ENCODE data around the gene EPHA6. TPM values are rescaled to one million over a fixed set of nuclear protein-coding genes. Genes with fewer than 3 reads are reported as not detected.
A peak's percentile ranks its signal among the peaks of the same experiment; 100 is the strongest.

EPHA6 gene
- total RNA-seq, result not detected

GRCh38 chr3:96813820-96814650 is at the start of gene EPHA6:
TSS of gene EPHA6 (plus strand) at chr3:96814594.
- Mint-ChIP-seq H3K4me1 (ENCODE audit: low read depth) (peaks cover 7% of the 10 kb centered on the region), H3K36me3 (ENCODE audit: insufficient read depth in 2 of 2) (no peaks in the 10 kb centered on the region)

GRCh38 chr3:96776818-96777217 is 37.6 kb upstream of the EPHA6 start:
- Mint-ChIP-seq H3K36me3 (ENCODE audit: insufficient read depth in 2 of 2) (peaks cover 0 to 2% of the 10 kb centered on the region in 2 donors), H3K27me3 (ENCODE audit: low read depth) (no peaks in the 10 kb centered on the region), H3K4me1 (ENCODE audit: low read depth) (no peaks in the 10 kb centered on the region), H3K9me3 (peaks cover 5 to 17% of the 10 kb centered on the region in 2 donors), H3K4me3 (no peak overlapping the region), H3K27ac (no peak overlapping the region)
- ATAC-seq (replicated peaks in 1 of 2), result no peak
- no peak for DNase-seq

More at GRCh38 chr3:96813820-96814650, at the start of gene EPHA6:
- H3K27ac Mint-ChIP-seq, result no peak within 1 kb of the TSS
- peak; percentile 6 to 7 for DNase-seq
- peak within 1 kb of the TSS; percentile 78 to 80 for H3K4me3 Mint-ChIP-seq
- no peaks in the 10 kb centered on the region for H3K9me3 Mint-ChIP-seq
- peak; percentile 25 to 34 for ATAC-seq (replicated peaks in 1 of 2)
- peaks cover 25% of the 10 kb centered on the region for H3K27me3 Mint-ChIP-seq (ENCODE audit: low read depth)

- Mint-ChIP-seq H3K4me1 (ENCODE audit: low read depth) (no peaks in the 10 kb centered on the region), H3K36me3 (ENCODE audit: insufficient read depth in 2 of 2) (peaks cover 0 to 2% of the 10 kb centered on the region in 2 donors), H3K27ac (no peak overlapping the region), H3K9me3 (peaks cover 5 to 11% of the 10 kb centered on the region in 2 donors), H3K4me3 (no peak overlapping the region), H3K27me3 (ENCODE audit: low read depth) (no peaks in the 10 kb centered on the region)
- DNase-seq (no peak), ATAC-seq (replicated peaks in 1 of 2) (no peak)
Observed at GRCh38 chr3:96779810-96780209, 34.6 kb upstream of the EPHA6 start.

- H3K27ac Mint-ChIP-seq, result no peak overlapping the region
- H3K36me3 Mint-ChIP-seq (ENCODE audit: insufficient read depth in 2 of 2), result peaks cover 0 to 2% of the 10 kb centered on the region in 2 donors
- H3K4me3 Mint-ChIP-seq, result no peak overlapping the region
- H3K27me3 Mint-ChIP-seq (ENCODE audit: low read depth), result no peaks in the 10 kb centered on the region
- no peak for DNase-seq
- no peaks in the 10 kb centered on the region for H3K4me1 Mint-ChIP-seq (ENCODE audit: low read depth)
- H3K9me3 Mint-ChIP-seq, result peaks cover 7 to 8% of the 10 kb centered on the region in 2 donors
- no peak for ATAC-seq (replicated peaks in 1 of 2)
Observed at GRCh38 chr3:96796101-96796500, 18.3 kb upstream of the EPHA6 start.

GRCh38 chr3:96803870-96804269 is 10.5 kb upstream of the EPHA6 start:
- DNase-seq (no peak), ATAC-seq (replicated peaks in 1 of 2) (no peak)
- H3K27ac Mint-ChIP-seq, result no peak overlapping the region
- no peak overlapping the region for H3K4me3 Mint-ChIP-seq
- peaks cover 0 to 4% of the 10 kb centered on the region in 2 donors for H3K9me3 Mint-ChIP-seq
- H3K36me3 Mint-ChIP-seq (ENCODE audit: insufficient read depth in 2 of 2), result no peaks in the 10 kb centered on the region
- no peaks in the 10 kb centered on the region for H3K27me3 Mint-ChIP-seq (ENCODE audit: low read depth)
- H3K4me1 Mint-ChIP-seq (ENCODE audit: low read depth), result no peaks in the 10 kb centered on the region

GRCh38 chr3:96806341-96806740 is 8.1 kb upstream of the EPHA6 start:
- ATAC-seq (replicated peaks in 1 of 2), result no peak
- Mint-ChIP-seq H3K27me3 (ENCODE audit: low read depth) (no peaks in the 10 kb centered on the region), H3K9me3 (no peaks in the 10 kb centered on the region), H3K4me3 (no peak overlapping the region), H3K4me1 (ENCODE audit: low read depth) (no peaks in the 10 kb centered on the region), H3K36me3 (ENCODE audit: insufficient read depth in 2 of 2) (no peaks in the 10 kb centered on the region), H3K27ac (no peak overlapping the region)
- no peak for DNase-seq

GRCh38 chr3:96813134-96813819 is 1.1 kb upstream of the EPHA6 start:
- Mint-ChIP-seq H3K36me3 (ENCODE audit: insufficient read depth in 2 of 2) (no peaks in the 10 kb centered on the region), H3K27me3 (ENCODE audit: low read depth) (peaks cover 25% of the 10 kb centered on the region), H3K9me3 (no peaks in the 10 kb centered on the region), H3K4me3 (peak overlapping the region; percentile 78 to 81), H3K4me1 (ENCODE audit: low read depth) (peaks cover 7% of the 10 kb centered on the region), H3K27ac (no peak overlapping the region)
- peak; percentile 94 to 95 for ATAC-seq (replicated peaks in 1 of 2)
- DNase-seq, result peak; percentile 67 to 73

- Mint-ChIP-seq H3K9me3 (no peaks in the 10 kb centered on the region), H3K27me3 (ENCODE audit: low read depth) (peaks cover 25% of the 10 kb centered on the region), H3K36me3 (ENCODE audit: insufficient read depth in 2 of 2) (no peaks in the 10 kb centered on the region)
Observed at GRCh38 chr3:96814651-96815567, 515 bp downstream of the EPHA6 start.

GRCh38 chr3:96831175-96831574 is 16.8 kb downstream of the EPHA6 start:
- H3K4me3 Mint-ChIP-seq, result no peak overlapping the region
- H3K36me3 Mint-ChIP-seq (ENCODE audit: insufficient read depth in 2 of 2), result no peaks in the 10 kb centered on the region
- DNase-seq, result no peak
- H3K27ac Mint-ChIP-seq, result no peak overlapping the region
- peaks cover 0 to 2% of the 10 kb centered on the region in 2 donors for H3K9me3 Mint-ChIP-seq
- no peaks in the 10 kb centered on the region for H3K27me3 Mint-ChIP-seq (ENCODE audit: low read depth)
- H3K4me1 Mint-ChIP-seq (ENCODE audit: low read depth), result no peaks in the 10 kb centered on the region
- ATAC-seq (replicated peaks in 1 of 2), result no peak

More at GRCh38 chr3:96814651-96815567, 515 bp downstream of the EPHA6 start:
- Mint-ChIP-seq H3K27ac (no peak overlapping the region), H3K4me3 (peak overlapping the region; percentile 17 to 67), H3K4me1 (ENCODE audit: low read depth) (peaks cover 7% of the 10 kb centered on the region)
- no peak for ATAC-seq (replicated peaks in 1 of 2)
- no peak for DNase-seq

- ATAC-seq (replicated peaks in 1 of 2), result no peak
- Mint-ChIP-seq H3K4me3 (no peak overlapping the region), H3K27ac (no peak overlapping the region), H3K27me3 (ENCODE audit: low read depth) (no peaks in the 10 kb centered on the region), H3K4me1 (ENCODE audit: low read depth) (no peaks in the 10 kb centered on the region), H3K36me3 (ENCODE audit: insufficient read depth in 2 of 2) (no peaks in the 10 kb centered on the region), H3K9me3 (peaks cover 2% of the 10 kb centered on the region in 2 donors)
- DNase-seq, result no peak
Observed at GRCh38 chr3:96833301-96833700, 18.9 kb downstream of the EPHA6 start.

GRCh38 chr3:96836153-96836915 is 21.9 kb downstream of the EPHA6 start:
- DNase-seq, result no peak
- ATAC-seq (replicated peaks in 1 of 2), result no peak
- H3K9me3 Mint-ChIP-seq, result peaks cover 2 to 5% of the 10 kb centered on the region in 2 donors
- H3K36me3 Mint-ChIP-seq (ENCODE audit: insufficient read depth in 2 of 2), result no peaks in the 10 kb centered on the region
- no peaks in the 10 kb centered on the region for H3K27me3 Mint-ChIP-seq (ENCODE audit: low read depth)
- H3K4me3 Mint-ChIP-seq, result no peak overlapping the region
- H3K4me1 Mint-ChIP-seq (ENCODE audit: low read depth), result no peaks in the 10 kb centered on the region
- H3K27ac Mint-ChIP-seq, result no peak overlapping the region

- no peaks in the 10 kb centered on the region for H3K4me1 Mint-ChIP-seq (ENCODE audit: low read depth)
- ATAC-seq (replicated peaks in 1 of 2) (no peak), DNase-seq (no peak)
- H3K36me3 Mint-ChIP-seq (ENCODE audit: insufficient read depth in 2 of 2), result no peaks in the 10 kb centered on the region
- H3K27me3 Mint-ChIP-seq (ENCODE audit: low read depth), result no peaks in the 10 kb centered on the region
- H3K9me3 Mint-ChIP-seq, result peaks cover 0 to 3% of the 10 kb centered on the region in 2 donors
- no peak overlapping the region for H3K27ac Mint-ChIP-seq
- H3K4me3 Mint-ChIP-seq, result no peak overlapping the region
Observed at GRCh38 chr3:96843505-96844203, 29.3 kb downstream of the EPHA6 start.
